Keratinocyte (primary cell): ENCODE results near the gene F7. TPM values are rescaled to one million over a fixed set of nuclear protein-coding genes. Genes with fewer than 3 reads are reported as not detected.

Source experiments
- DNase-seq: peaks from one replicate; pipeline ENCODE4 v3.0.0-alpha.2; 2011; ENCODE audit warnings: low read depth, missing footprints, low spot score
- FAIRE-seq: peaks from 2 replicates; lab custom pipeline; 2011; peaks lifted over from hg19 to GRCh38; lab: Jason Lieb, UNC
- H2AFZ ChIP-seq: 2 replicates; pipeline ENCODE4 v1.6.0; 2012; ENCODE audit warnings: low read length, control low read depth, inconsistent platforms; ENCODE audit not compliant: control insufficient read depth
- H3K27ac ChIP-seq: 2 replicates; pipeline ENCODE4 v1.5.1; 2011; ENCODE audit warnings: low read length; ENCODE audit not compliant: control insufficient read depth, insufficient read depth
- H3K27me3 ChIP-seq: 3 replicates; pipeline ENCODE4 v1.6.0; 2011; ENCODE audit warnings: low read length; ENCODE audit not compliant: control insufficient read depth, insufficient read depth; ENCODE audit errors: extremely low read depth
- H3K36me3 ChIP-seq, 2 experiments: 2 replicates in 1 of 2; 3 replicates in 1 of 2; pipeline ENCODE4 v1.5.1; 2011; ENCODE audit warnings: low read length in 2 of 2, mild to moderate bottlenecking in 1 of 2; ENCODE audit not compliant: control insufficient read depth in 2 of 2, insufficient read depth in 2 of 2; ENCODE audit errors: extremely low read depth in 1 of 2
- H3K4me1 ChIP-seq: 3 replicates; pipeline ENCODE4 v1.5.1; 2011; ENCODE audit warnings: low read length; ENCODE audit not compliant: control insufficient read depth, insufficient read depth; ENCODE audit errors: extremely low read depth
- H3K4me2 ChIP-seq: 3 replicates; pipeline ENCODE4 v1.6.0; 2011; ENCODE audit warnings: low read depth, low read length; ENCODE audit not compliant: control insufficient read depth, insufficient read depth; ENCODE audit errors: extremely low read depth
- H3K4me3 ChIP-seq, 3 experiments: fragments of 200-600 bp in 1 of 3; sonication (generic) in 1 of 3; 2 replicates in 2 of 3; 3 replicates in 1 of 3; pipeline ENCODE4 v1.5.1; 2011 to 2016; ENCODE audit warnings: low read length in 3 of 3, mild to moderate bottlenecking in 3 of 3, control low read depth in 2 of 3, inconsistent platforms in 1 of 3, low read depth in 1 of 3, mixed read lengths in 1 of 3, mixed run types in 1 of 3, moderate library complexity in 1 of 3; ENCODE audit not compliant: control insufficient read depth in 2 of 3, insufficient read depth in 2 of 3; ENCODE audit errors: extremely low read depth in 1 of 3
- H3K79me2 ChIP-seq: 2 replicates; pipeline ENCODE4 v1.6.0; 2012; ENCODE audit warnings: low read length; ENCODE audit not compliant: control insufficient read depth, insufficient read depth
- H3K9ac ChIP-seq: 3 replicates; pipeline ENCODE4 v1.6.0; 2011; ENCODE audit warnings: low read length; ENCODE audit not compliant: control insufficient read depth, insufficient read depth; ENCODE audit errors: extremely low read depth
- H3K9me1 ChIP-seq: 3 replicates; pipeline ENCODE4 v1.6.0; 2011; ENCODE audit warnings: low read length; ENCODE audit not compliant: control insufficient read depth, insufficient read depth; ENCODE audit errors: extremely low read depth
- H3K9me3 ChIP-seq: 2 replicates; pipeline ENCODE4 v1.5.1; 2012; ENCODE audit warnings: low read depth, low read length; ENCODE audit not compliant: control insufficient read depth
- H4K20me1 ChIP-seq: 3 replicates; pipeline ENCODE4 v1.6.0; 2011; ENCODE audit warnings: low read length; ENCODE audit not compliant: control insufficient read depth, insufficient read depth; ENCODE audit errors: extremely low read depth
- EZH2 ChIP-seq: IDR thresholded peaks from one replicate; pipeline ENCODE4 v1.6.1; 2012; ENCODE audit warnings: inconsistent platforms, mild to moderate bottlenecking, low read length, moderate library complexity
- dilution Hi-C: fragments of 300-500 bp; cut with MboI; formaldehyde crosslinking; loops from one replicate; pipeline ENCODE4 v1.7.0; 2020; ENCODE audit warnings: low sequenced_read_pairs; ENCODE audit not compliant: extremely low pct_ligation_motif_present
- polyA plus RNA-seq, 5 experiments: library from polyadenylated mRNA; depleted of rRNA in 3 of 5; stranded (reverse) in 3 of 5; stranded (forward) in 1 of 5; unstranded in 1 of 5; fragments of >200 nt; gene quantifications; 1 replicate in 1 of 5; 2 replicates in 3 of 5; 3 replicates in 1 of 5; pipeline versions ENCODE4 v1.2.1 to v1.2.3, GENCODE V29; 2011 to 2012; ENCODE audit warnings: missing spikeins in 2 of 5, low read depth in 1 of 5, low replicate concordance in 1 of 5
- TF ChIP-seq, protein P1 (sequence below), 3 experiments: IDR thresholded peaks in 1 of 3; conservative IDR thresholded peaks in 1 of 3; optimal IDR thresholded peaks in 1 of 3; 2 replicates in 2 of 3; 3 replicates in 1 of 3; pipeline versions ENCODE3 to v1.5.1; 2011; ENCODE audit warnings: low read length in 3 of 3, mild to moderate bottlenecking in 3 of 3, moderate library complexity in 2 of 3, control low read depth in 1 of 3, inconsistent platforms in 1 of 3; ENCODE audit not compliant: insufficient read depth in 2 of 3; ENCODE audit errors: extremely low read depth in 1 of 3

Gene F7
- polyA plus RNA-seq, 1 donor (not counting 4 experiments of a cell fraction or from before 2014, with no cell fraction given) = not detected

DNA sequence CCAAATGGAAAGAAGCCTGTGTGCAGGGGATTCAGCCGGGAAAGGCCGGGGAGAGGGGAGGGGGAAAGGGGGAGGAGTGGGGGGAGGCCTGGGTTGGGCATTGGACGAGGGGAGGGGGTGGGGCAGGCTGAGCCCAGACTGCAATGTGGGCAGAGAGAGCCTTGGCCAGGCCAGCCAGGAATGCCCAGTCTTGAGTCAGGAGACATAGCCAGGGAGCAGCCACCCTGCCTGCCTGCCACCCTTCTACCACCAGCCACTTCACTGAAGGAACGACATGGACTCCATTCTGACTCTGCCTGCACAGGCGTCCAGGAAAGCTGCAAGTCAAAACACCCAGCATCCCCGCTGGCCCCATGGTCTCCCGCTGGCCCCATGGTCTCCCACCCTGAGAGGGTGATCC, 53.4 kb downstream of the F7 start:
- H4K20me1 ChIP-seq = no peaks in the 10 kb centered on the region
- DNase-seq = no peak
- dilution Hi-C loops = no loop called here
- H3K4me1 ChIP-seq = no peaks in the 10 kb centered on the region
- no peaks in the 10 kb centered on the region for H3K36me3 ChIP-seq
- H3K4me3 ChIP-seq = no peak overlapping the region
- no peak overlapping the region for H3K4me2 ChIP-seq
- H3K27ac ChIP-seq = no peak overlapping the region
- no peak for FAIRE-seq
- no peaks in the 10 kb centered on the region for H3K79me2 ChIP-seq
- no peaks in the 10 kb centered on the region for H3K9me3 ChIP-seq
- H3K27me3 ChIP-seq = peaks cover 20% of the 10 kb centered on the region
- H3K9me1 ChIP-seq = no peaks in the 10 kb centered on the region
- TF ChIP-seq EZH2 = no peak
- TF ChIP-seq, protein P1, sequence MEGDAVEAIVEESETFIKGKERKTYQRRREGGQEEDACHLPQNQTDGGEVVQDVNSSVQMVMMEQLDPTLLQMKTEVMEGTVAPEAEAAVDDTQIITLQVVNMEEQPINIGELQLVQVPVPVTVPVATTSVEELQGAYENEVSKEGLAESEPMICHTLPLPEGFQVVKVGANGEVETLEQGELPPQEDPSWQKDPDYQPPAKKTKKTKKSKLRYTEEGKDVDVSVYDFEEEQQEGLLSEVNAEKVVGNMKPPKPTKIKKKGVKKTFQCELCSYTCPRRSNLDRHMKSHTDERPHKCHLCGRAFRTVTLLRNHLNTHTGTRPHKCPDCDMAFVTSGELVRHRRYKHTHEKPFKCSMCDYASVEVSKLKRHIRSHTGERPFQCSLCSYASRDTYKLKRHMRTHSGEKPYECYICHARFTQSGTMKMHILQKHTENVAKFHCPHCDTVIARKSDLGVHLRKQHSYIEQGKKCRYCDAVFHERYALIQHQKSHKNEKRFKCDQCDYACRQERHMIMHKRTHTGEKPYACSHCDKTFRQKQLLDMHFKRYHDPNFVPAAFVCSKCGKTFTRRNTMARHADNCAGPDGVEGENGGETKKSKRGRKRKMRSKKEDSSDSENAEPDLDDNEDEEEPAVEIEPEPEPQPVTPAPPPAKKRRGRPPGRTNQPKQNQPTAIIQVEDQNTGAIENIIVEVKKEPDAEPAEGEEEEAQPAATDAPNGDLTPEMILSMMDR (optimal IDR thresholded peaks at IDR 0.05 in 1 of 3, IDR thresholded peaks at IDR 0.05 in 1 of 3, conservative IDR thresholded peaks at IDR 0.05 in 1 of 3; ENCODE audit: extremely low read depth in 1 of 3, insufficient read depth in 2 of 3, low read length in 3 of 3) = no peak
- no peak overlapping the region for H2AFZ ChIP-seq
- no peak overlapping the region for H3K9ac ChIP-seq

DNA sequence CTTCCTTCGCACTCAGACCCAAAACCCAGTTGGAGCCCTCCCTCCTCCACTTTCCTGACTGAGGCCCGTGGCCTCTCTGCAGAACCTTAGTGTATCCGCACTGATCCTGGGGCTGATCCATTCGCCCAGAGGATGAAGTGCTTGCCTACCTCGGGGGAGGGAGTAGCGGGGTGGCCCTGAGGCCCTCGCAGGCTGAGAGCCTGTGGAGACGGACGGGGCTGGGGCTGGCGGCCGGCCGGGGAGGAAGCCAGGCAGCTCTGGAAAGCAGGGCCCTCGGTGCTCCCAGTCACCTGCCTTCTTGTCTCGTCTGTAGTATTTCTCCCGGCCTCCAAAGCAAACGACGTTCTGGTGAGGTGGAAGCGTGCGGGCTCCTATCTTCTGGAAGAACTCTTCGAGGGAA, 54.1 kb downstream of the F7 start:
- no peaks in the 10 kb centered on the region for H3K36me3 ChIP-seq
- H4K20me1 ChIP-seq = no peaks in the 10 kb centered on the region
- dilution Hi-C loops = no loop called here
- no peak overlapping the region for H3K4me2 ChIP-seq
- no peaks in the 10 kb centered on the region for H3K79me2 ChIP-seq
- no peaks in the 10 kb centered on the region for H3K4me1 ChIP-seq
- H3K27me3 ChIP-seq = peaks cover 20% of the 10 kb centered on the region
- DNase-seq = no peak
- TF ChIP-seq EZH2 = no peak
- TF ChIP-seq, protein P1 (optimal IDR thresholded peaks at IDR 0.05 in 1 of 3, IDR thresholded peaks at IDR 0.05 in 1 of 3, conservative IDR thresholded peaks at IDR 0.05 in 1 of 3; ENCODE audit: extremely low read depth in 1 of 3, insufficient read depth in 2 of 3, low read length in 3 of 3) = no peak
- no peak overlapping the region for H2AFZ ChIP-seq
- FAIRE-seq = no peak
- no peaks in the 10 kb centered on the region for H3K9me3 ChIP-seq
- no peaks in the 10 kb centered on the region for H3K9me1 ChIP-seq
- no peak overlapping the region for H3K9ac ChIP-seq
- no peak overlapping the region for H3K4me3 ChIP-seq
- H3K27ac ChIP-seq = no peak overlapping the region
